HFFc6 (cell line): ENCODE measurements around the gene FAM193B. TPM values are rescaled to one million over a fixed set of nuclear protein-coding genes. Genes with fewer than 3 reads are reported as not detected.

Source experiments
- DNase-seq: peaks from one replicate; pipeline ENCODE4 v3.0.0-alpha.2; 2018
- H3K27ac Mint-ChIP-seq: 2 replicates; pipeline ENCODE4 v1.8.0; 2020; ENCODE audit warnings: mild to moderate bottlenecking, mixed read lengths
- H3K27me3 Mint-ChIP-seq: 2 replicates; pipeline ENCODE4 v1.8.0; 2021; ENCODE audit warnings: mild to moderate bottlenecking, moderate library complexity, mixed read lengths; ENCODE audit not compliant: insufficient read depth
- H3K36me3 Mint-ChIP-seq: 2 replicates; pipeline ENCODE4 v1.8.0; 2021; ENCODE audit warnings: low read depth, mixed read lengths
- H3K4me1 Mint-ChIP-seq: 2 replicates; pipeline ENCODE4 v1.8.0; 2020; ENCODE audit warnings: low read depth, mixed read lengths
- H3K4me3 Mint-ChIP-seq: 2 replicates; pipeline ENCODE4 v1.8.0; 2020; ENCODE audit warnings: mild to moderate bottlenecking, moderate library complexity, mixed read lengths
- H3K9me3 Mint-ChIP-seq: 2 replicates; pipeline ENCODE4 v1.8.0; 2020; ENCODE audit warnings: mild to moderate bottlenecking, mixed read lengths
- CTCF ChIP-seq: fragments of 200-600 bp; sonication (generic); IDR thresholded peaks from 2 replicates; pipeline ENCODE4 v1.5.0; 2021; ENCODE audit warnings: antibody characterized with exemption, mild to moderate bottlenecking
- total RNA-seq, 6 experiments: library from RNA; stranded (reverse); fragmentation: NEBNext Ultra II Directional; extraction: Animal tissue kit (Norgen Biotek cat#: 25700); gene quantifications; 2 replicates in 1 of 6; 3 replicates in 5 of 6; pipeline ENCODE4 v1.2.3, GENCODE V29; 2021

The FAM193B gene
- total RNA-seq, 6 experiments from 2014 or later = 16.1 to 25.6 (median 21.6) TPM

- Mint-ChIP-seq H3K4me3 (no peak overlapping the region), H3K36me3 (peaks cover 12% of the 10 kb centered on the region), H3K27me3 (no peaks in the 10 kb centered on the region; the same call in 1 of the 2 replicates), H3K4me1 (no peaks in the 10 kb centered on the region), H3K9me3 (no peaks in the 10 kb centered on the region), H3K27ac (no peak overlapping the region)
- no peak for DNase-seq
- no peak for TF ChIP-seq CTCF
These were observed 23.7 kb downstream of the FAM193B start for GRCh38 chr5:177530638-177531037.

GRCh38 chr5:177529247-177530203 lies 24.8 kb downstream of the FAM193B start:
- Mint-ChIP-seq H3K27ac (no peak overlapping the region), H3K36me3 (peaks cover 12% of the 10 kb centered on the region)
- DNase-seq = no peak

GRCh38 chr5:177528631-177529030 lies 25.7 kb downstream of the FAM193B start:
- peaks cover 10% of the 10 kb centered on the region for H3K36me3 Mint-ChIP-seq
- no peak for DNase-seq
- no peak overlapping the region for H3K4me3 Mint-ChIP-seq
- TF ChIP-seq CTCF = no peak
- H3K27me3 Mint-ChIP-seq = no peaks in the 10 kb centered on the region; the same call in 1 of the 2 replicates
- H3K27ac Mint-ChIP-seq = no peak overlapping the region
- no peaks in the 10 kb centered on the region for H3K9me3 Mint-ChIP-seq
- H3K4me1 Mint-ChIP-seq = no peaks in the 10 kb centered on the region

More at GRCh38 chr5:177529247-177530203, 24.8 kb downstream of the FAM193B start:
- TF ChIP-seq CTCF = no peak
- Mint-ChIP-seq H3K27me3 (no peaks in the 10 kb centered on the region; the same call in 1 of the 2 replicates), H3K9me3 (no peaks in the 10 kb centered on the region), H3K4me3 (no peak overlapping the region), H3K4me1 (no peaks in the 10 kb centered on the region)

- H3K27ac Mint-ChIP-seq = no peak overlapping the region
- no peak for DNase-seq
- TF ChIP-seq CTCF = no peak
These were observed 26.8 kb downstream of the FAM193B start for GRCh38 chr5:177527595-177527994.

GRCh38 chr5:177526791-177527190 lies 27.6 kb downstream of the FAM193B start:
- Mint-ChIP-seq H3K9me3 (no peaks in the 10 kb centered on the region), H3K36me3 (peaks cover 4% of the 10 kb centered on the region), H3K4me1 (no peaks in the 10 kb centered on the region), H3K4me3 (no peak overlapping the region), H3K27me3 (no peaks in the 10 kb centered on the region; the same call in 1 of the 2 replicates), H3K27ac (no peak overlapping the region)
- TF ChIP-seq CTCF = no peak
- no peak for DNase-seq

More at GRCh38 chr5:177527595-177527994, 26.8 kb downstream of the FAM193B start:
- Mint-ChIP-seq H3K4me3 (no peak overlapping the region), H3K36me3 (peaks cover 4% of the 10 kb centered on the region), H3K4me1 (no peaks in the 10 kb centered on the region), H3K9me3 (no peaks in the 10 kb centered on the region), H3K27me3 (no peaks in the 10 kb centered on the region; the same call in 1 of the 2 replicates)
